ENCODE data around the gene XRCC6. TPM values are rescaled to one million over a fixed set of nuclear protein-coding genes. Genes with fewer than 3 reads are reported as not detected.

The XRCC6 gene
- total and polyA plus RNA-seq, 9 of the 15 experiments (the other 6 are each of a cell fraction or from before 2014, with no cell fraction given), result 151 to 440 (median 318) TPM

DNA sequence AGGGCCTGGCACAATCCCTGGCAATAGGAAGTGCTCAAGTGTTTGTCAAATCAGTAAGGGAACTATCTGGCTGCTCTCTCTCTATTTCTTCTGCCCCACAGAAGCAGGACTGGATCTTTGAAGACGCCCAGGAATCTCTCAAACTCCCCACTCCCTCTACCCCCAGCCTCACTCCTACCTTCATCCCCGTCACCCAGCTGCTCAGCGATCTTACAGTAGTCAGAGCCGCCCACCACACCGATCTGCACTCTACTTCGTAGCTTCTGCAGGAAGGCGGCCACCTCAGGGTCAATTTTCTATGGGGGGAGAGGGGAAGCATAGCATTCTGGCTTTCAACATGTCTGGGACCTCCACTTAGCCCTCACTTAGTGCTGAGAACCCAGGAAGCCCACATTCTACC is 35.2 kb upstream of the XRCC6 start (continued):
- TF ChIP-seq ZNF282 (CRISPR knock-in tag; IDR thresholded peaks at IDR 0.05), result no peak
- TF ChIP-seq MEIS2 (IDR thresholded peaks at IDR 0.05; ENCODE audit: partially characterized antibody), result no peak

DNA sequence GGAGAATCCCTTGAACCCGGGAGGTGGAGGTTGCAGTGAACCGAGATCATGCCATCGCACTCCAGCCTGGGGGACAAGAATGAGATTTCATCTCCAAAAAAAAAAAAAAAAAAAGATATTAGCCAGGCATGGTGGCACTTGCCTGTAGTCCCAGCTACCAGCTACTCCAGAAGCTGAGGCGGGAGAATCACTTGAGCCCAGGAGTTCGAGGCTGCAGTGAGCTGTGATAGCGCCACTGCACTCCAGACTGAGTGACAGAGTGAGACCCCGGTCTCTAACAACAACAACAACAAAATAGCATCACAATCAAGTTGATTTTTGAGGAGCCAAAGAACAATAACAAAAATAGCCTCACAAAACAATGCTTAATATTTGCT is 33.8 kb upstream of the XRCC6 start:
- no peaks in the 10 kb centered on the region; the same call in 1 of the 2 replicates for H4K20me1 ChIP-seq (replicated peaks; ENCODE audit: control insufficient read depth, insufficient read depth, low read length)
- BruUV-seq (replicated peaks), result no TSS peak
- peak overlapping the region in 1 of 2 experiments; percentile 35; a peak in 1 of 4 replicates for H3K9ac ChIP-seq (ENCODE audit: insufficient read depth in 1 of 2, low read depth in 2 of 2, low read length in 2 of 2)
- H3K4me3 ChIP-seq, result no peak overlapping the region
- 83% methylated on average over 3 of the region's 7 CpGs for WGBS (ENCODE audit: insufficient coverage, low coverage, missing lambda C conversion rate)
- no peaks in the 10 kb centered on the region for H3K9me3 ChIP-seq (replicated peaks; ENCODE audit: control insufficient read depth, insufficient read depth, low read depth, low read length)
- H3K4me1 ChIP-seq (replicated peaks in 1 of 2; ENCODE audit: control insufficient read depth in 2 of 2, insufficient read depth in 2 of 2, low read length in 2 of 2), result peaks cover 11 to 21% of the 10 kb centered on the region in 2 experiments; a peak in 4 of 5 replicates
- in situ Hi-C loops (cut with MboI) (no loop called here), intact Hi-C loops (cut with micrococcal nuclease) (loop anchor here (5.0 kb wide), 1 partner anchor 45 kb away; the partner anchor contains the start of gene POLR3H)
- TF ChIP-seq SMARCC2 (IDR thresholded peaks at IDR 0.05; ENCODE audit: low read depth) (no peak), CHD1 (IDR thresholded peaks at IDR 0.05; ENCODE audit: low read length) (no peak)
- TF ChIP-seq, protein P1, sequence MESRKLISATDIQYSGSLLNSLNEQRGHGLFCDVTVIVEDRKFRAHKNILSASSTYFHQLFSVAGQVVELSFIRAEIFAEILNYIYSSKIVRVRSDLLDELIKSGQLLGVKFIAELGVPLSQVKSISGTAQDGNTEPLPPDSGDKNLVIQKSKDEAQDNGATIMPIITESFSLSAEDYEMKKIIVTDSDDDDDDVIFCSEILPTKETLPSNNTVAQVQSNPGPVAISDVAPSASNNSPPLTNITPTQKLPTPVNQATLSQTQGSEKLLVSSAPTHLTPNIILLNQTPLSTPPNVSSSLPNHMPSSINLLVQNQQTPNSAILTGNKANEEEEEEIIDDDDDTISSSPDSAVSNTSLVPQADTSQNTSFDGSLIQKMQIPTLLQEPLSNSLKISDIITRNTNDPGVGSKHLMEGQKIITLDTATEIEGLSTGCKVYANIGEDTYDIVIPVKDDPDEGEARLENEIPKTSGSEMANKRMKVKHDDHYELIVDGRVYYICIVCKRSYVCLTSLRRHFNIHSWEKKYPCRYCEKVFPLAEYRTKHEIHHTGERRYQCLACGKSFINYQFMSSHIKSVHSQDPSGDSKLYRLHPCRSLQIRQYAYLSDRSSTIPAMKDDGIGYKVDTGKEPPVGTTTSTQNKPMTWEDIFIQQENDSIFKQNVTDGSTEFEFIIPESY (CRISPR knock-in tag; IDR thresholded peaks at IDR 0.05), result peak; percentile 51; the same call in 1 of the 2 replicates
- H2AFZ ChIP-seq (ENCODE audit: low read depth, low read length), result no peak overlapping the region
- H3K4me2 ChIP-seq (ENCODE audit: insufficient read depth, low read length), result no peak overlapping the region
- ChIA-PET CTCF (ENCODE audit: low intra/inter-chr PET ratio) (interaction anchor here (0.5 kb wide), 1 partner anchor 33 kb away, joined by 3 read pairs; no protein-coding TSS in a partner anchor), POLR2A (interaction anchor here (0.6 to 2.1 kb wide), 3 partner anchors 10 to 91 kb away, joined by 3 to 7 read pairs (median 3); no protein-coding TSS in a partner anchor)
- H3K79me2 ChIP-seq (ENCODE audit: control insufficient read depth, insufficient read depth, low read length), result peaks cover 13% of the 10 kb centered on the region
- H3K9me1 ChIP-seq (ENCODE audit: control insufficient read depth, insufficient read depth, low read length), result no peaks in the 10 kb centered on the region
- DNase-seq (ENCODE audit: extremely low read depth in 1 of 4, low spot score in 3 of 4) (no peak), FAIRE-seq (no peak), ATAC-seq (no peak)
- H3K36me3 ChIP-seq (ENCODE audit: control insufficient read depth, insufficient read depth, low read length), result peaks cover 8% of the 10 kb centered on the region; the same call in 2 of the 3 replicates
- no peak overlapping the region for H3K27ac ChIP-seq (ENCODE audit: extremely low read depth, low read depth, low read length)
- no peaks in the 10 kb centered on the region for H3K27me3 ChIP-seq (ENCODE audit: control insufficient read depth in 2 of 2, insufficient read depth in 2 of 2, low read length in 2 of 2)

All from K562 (cell line).